Measurements from ENCODE around the gene KDM3A. TPM values are rescaled to one million over a fixed set of nuclear protein-coding genes. Genes with fewer than 3 reads are reported as not detected.

The KDM3A gene
- total and polyA plus RNA-seq, 2 of the 8 experiments (the other 6 are each of a cell fraction or from before 2014, with no cell fraction given), result 15.8 to 29.2 TPM

- TF ChIP-seq CHD7 (IDR thresholded peaks at IDR 0.05; ENCODE audit: insufficient replicate concordance, low read length) (no peak), SIX5 (IDR thresholded peaks at IDR 0.05; ENCODE audit: low read depth, low read length) (no peak), SP1 (IDR thresholded peaks at IDR 0.05; ENCODE audit: low read depth, low read length) (no peak), POU5F1 (IDR thresholded peaks at IDR 0.05; ENCODE audit: low read depth, low read length) (no peak), RFX5 (IDR thresholded peaks at IDR 0.05; ENCODE audit: borderline replicate concordance, low read depth, low read length) (no peak), TEAD4 (IDR thresholded peaks at IDR 0.05; ENCODE audit: low read depth, low read length) (no peak), EZH2 (IDR thresholded peaks at IDR 0.05; ENCODE audit: low read depth, low read length, severe bottlenecking) (no peak), ASH2L (IDR thresholded peaks at IDR 0.05; ENCODE audit: low read length) (no peak), SUZ12 (IDR thresholded peaks at IDR 0.05; ENCODE audit: low read length) (no peak)
- TF ChIP-seq, protein P1, sequence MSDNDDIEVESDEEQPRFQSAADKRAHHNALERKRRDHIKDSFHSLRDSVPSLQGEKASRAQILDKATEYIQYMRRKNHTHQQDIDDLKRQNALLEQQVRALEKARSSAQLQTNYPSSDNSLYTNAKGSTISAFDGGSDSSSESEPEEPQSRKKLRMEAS (IDR thresholded peaks at IDR 0.05), result no peak
Measured at GRCh38 chr2:86521922-86522321, 80.8 kb downstream of the KDM3A start (continued).
